ENCODE measurements around the gene POU2F1.

DNA sequence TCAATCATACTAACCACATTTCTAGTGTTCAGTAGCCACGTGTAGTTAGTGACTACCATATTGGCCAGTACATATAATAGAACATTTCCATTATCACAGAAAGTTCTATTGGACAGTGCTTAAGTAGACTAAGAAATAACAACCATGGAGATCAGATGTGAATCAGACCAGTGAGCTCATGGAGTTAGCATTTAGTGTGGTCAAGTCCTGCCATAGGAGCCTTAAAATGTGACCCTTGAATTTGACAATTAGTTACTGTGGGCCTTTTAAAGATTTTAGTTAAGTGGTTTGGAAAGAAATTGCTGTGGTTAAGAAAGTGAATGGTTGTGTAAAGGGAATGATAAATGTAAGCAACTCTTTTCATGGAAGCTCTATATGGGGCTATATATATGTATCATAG lies 123.4 kb downstream of the POU2F1 start:
- TF ChIP-seq EP300 (conservative IDR thresholded peaks at IDR 0.05; ENCODE audit: poor library complexity, severe bottlenecking): no peak
- TF ChIP-seq, protein P1, sequence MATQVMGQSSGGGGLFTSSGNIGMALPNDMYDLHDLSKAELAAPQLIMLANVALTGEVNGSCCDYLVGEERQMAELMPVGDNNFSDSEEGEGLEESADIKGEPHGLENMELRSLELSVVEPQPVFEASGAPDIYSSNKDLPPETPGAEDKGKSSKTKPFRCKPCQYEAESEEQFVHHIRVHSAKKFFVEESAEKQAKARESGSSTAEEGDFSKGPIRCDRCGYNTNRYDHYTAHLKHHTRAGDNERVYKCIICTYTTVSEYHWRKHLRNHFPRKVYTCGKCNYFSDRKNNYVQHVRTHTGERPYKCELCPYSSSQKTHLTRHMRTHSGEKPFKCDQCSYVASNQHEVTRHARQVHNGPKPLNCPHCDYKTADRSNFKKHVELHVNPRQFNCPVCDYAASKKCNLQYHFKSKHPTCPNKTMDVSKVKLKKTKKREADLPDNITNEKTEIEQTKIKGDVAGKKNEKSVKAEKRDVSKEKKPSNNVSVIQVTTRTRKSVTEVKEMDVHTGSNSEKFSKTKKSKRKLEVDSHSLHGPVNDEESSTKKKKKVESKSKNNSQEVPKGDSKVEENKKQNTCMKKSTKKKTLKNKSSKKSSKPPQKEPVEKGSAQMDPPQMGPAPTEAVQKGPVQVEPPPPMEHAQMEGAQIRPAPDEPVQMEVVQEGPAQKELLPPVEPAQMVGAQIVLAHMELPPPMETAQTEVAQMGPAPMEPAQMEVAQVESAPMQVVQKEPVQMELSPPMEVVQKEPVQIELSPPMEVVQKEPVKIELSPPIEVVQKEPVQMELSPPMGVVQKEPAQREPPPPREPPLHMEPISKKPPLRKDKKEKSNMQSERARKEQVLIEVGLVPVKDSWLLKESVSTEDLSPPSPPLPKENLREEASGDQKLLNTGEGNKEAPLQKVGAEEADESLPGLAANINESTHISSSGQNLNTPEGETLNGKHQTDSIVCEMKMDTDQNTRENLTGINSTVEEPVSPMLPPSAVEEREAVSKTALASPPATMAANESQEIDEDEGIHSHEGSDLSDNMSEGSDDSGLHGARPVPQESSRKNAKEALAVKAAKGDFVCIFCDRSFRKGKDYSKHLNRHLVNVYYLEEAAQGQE (IDR thresholded peaks at IDR 0.05; ENCODE audit: borderline replicate concordance): no peak
- TF ChIP-seq EZH2 (IDR thresholded peaks at IDR 0.05; ENCODE audit: borderline replicate concordance, insufficient read depth, low read length, poor library complexity, severe bottlenecking): no peak
- TF ChIP-seq, protein P2, sequence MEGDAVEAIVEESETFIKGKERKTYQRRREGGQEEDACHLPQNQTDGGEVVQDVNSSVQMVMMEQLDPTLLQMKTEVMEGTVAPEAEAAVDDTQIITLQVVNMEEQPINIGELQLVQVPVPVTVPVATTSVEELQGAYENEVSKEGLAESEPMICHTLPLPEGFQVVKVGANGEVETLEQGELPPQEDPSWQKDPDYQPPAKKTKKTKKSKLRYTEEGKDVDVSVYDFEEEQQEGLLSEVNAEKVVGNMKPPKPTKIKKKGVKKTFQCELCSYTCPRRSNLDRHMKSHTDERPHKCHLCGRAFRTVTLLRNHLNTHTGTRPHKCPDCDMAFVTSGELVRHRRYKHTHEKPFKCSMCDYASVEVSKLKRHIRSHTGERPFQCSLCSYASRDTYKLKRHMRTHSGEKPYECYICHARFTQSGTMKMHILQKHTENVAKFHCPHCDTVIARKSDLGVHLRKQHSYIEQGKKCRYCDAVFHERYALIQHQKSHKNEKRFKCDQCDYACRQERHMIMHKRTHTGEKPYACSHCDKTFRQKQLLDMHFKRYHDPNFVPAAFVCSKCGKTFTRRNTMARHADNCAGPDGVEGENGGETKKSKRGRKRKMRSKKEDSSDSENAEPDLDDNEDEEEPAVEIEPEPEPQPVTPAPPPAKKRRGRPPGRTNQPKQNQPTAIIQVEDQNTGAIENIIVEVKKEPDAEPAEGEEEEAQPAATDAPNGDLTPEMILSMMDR (IDR thresholded peaks at IDR 0.05; ENCODE audit: poor library complexity, severe bottlenecking): no peak
- TF ChIP-seq MXI1 (conservative IDR thresholded peaks at IDR 0.05; ENCODE audit: poor library complexity, severe bottlenecking): no peak
- no peak for TF ChIP-seq TAF1 (IDR thresholded peaks at IDR 0.05; ENCODE audit: low read depth)
- TF ChIP-seq SMC3 (conservative IDR thresholded peaks at IDR 0.05; ENCODE audit: poor library complexity): no peak
- no peak for TF ChIP-seq POLR2AphosphoS5 (IDR thresholded peaks at IDR 0.05)
